K562 (cell line): ENCODE results near the gene TMEM41B. TPM values are rescaled to one million over a fixed set of nuclear protein-coding genes. Genes with fewer than 3 reads are reported as not detected.

Experiments used
- ATAC-seq: fragments of 200-7000 bp; cut with Tn5 transposase; 3 replicates; pipeline ENCODE4 v1.9.1; 2020; ENCODE audit warnings: moderate library complexity
- BruUV-seq: library from RNA; stranded (reverse); fragments of 400-500 nt; replicated peaks from 2 replicates; lab custom pipeline; 2021; lab: Mats Ljungman, UMichigan
- CTCF ChIA-PET: fragments of 300-600 bp; formaldehyde crosslinking; extraction: SDS; loops from one replicate; lab custom pipeline; 2021; ENCODE audit warnings: low intra/inter-chr PET ratio; lab: Yijun Ruan, JAX
- POLR2A ChIA-PET: fragments of 300-600, 350-650 bp; sonication (Branson Sonifier 250); formaldehyde crosslinking; extraction: SDS; loops from one replicate; lab custom pipeline; 2021; ENCODE audit warnings: antibody characterized with exemption, inconsistent platforms; lab: Yijun Ruan, JAX
- DNase-seq, 4 experiments: peaks; one replicate each; pipeline versions ENCODE4 v3.0.0 to v3.0.0-alpha.2; 2011 to 2018; ENCODE audit warnings: low spot score in 3 of 4, mixed read lengths in 3 of 4; ENCODE audit errors: extremely low read depth in 1 of 4
- FAIRE-seq: peaks from 2 replicates; lab custom pipeline; 2011; peaks lifted over from hg19 to GRCh38; lab: Jason Lieb, UNC
- H2AFZ ChIP-seq: 2 replicates; pipeline ENCODE4 v1.6.0; 2011; ENCODE audit warnings: low read depth, low read length, control low read depth, inconsistent platforms
- H3K27ac ChIP-seq: fragments of 200-600 bp; 3 replicates; pipeline ENCODE4 v1.8.0; 2011; ENCODE audit warnings: low read depth, mild to moderate bottlenecking, control low read depth, inconsistent platforms, low read length, moderate library complexity, mixed read lengths; ENCODE audit errors: extremely low read depth
- H3K27me3 ChIP-seq, 2 experiments: fragments of 300-600 bp in 1 of 2; 2 replicates in 1 of 2; 3 replicates in 1 of 2; pipeline versions ENCODE4 v1.6.0 to v1.8.0; 2011; ENCODE audit warnings: inconsistent platforms in 2 of 2, low read length in 2 of 2, mild to moderate bottlenecking in 1 of 2, mixed read lengths in 1 of 2, moderate library complexity in 1 of 2; ENCODE audit not compliant: control insufficient read depth in 2 of 2, insufficient read depth in 2 of 2
- H3K36me3 ChIP-seq: fragments of 300-600 bp; 3 replicates; pipeline ENCODE4 v1.8.0; 2011; ENCODE audit warnings: mild to moderate bottlenecking, low read length, inconsistent platforms; ENCODE audit not compliant: control insufficient read depth, insufficient read depth
- H3K4me1 ChIP-seq, 2 experiments: fragments of 200-600 bp in 1 of 2; replicated peaks in 1 of 2; 2 replicates in 1 of 2; 3 replicates in 1 of 2; pipeline versions ENCODE4 v1.5.1 to v1.8.0; 2011; ENCODE audit warnings: inconsistent platforms in 2 of 2, low read length in 2 of 2, mild to moderate bottlenecking in 1 of 2, mixed read lengths in 1 of 2, moderate library complexity in 1 of 2; ENCODE audit not compliant: control insufficient read depth in 2 of 2, insufficient read depth in 2 of 2
- H3K4me2 ChIP-seq: 2 replicates; pipeline ENCODE4 v1.6.1; 2011; ENCODE audit warnings: low read length, control low read depth, inconsistent platforms, mixed read lengths; ENCODE audit not compliant: insufficient read depth
- H3K4me3 ChIP-seq: fragments of 200-600 bp; sonication (generic), shearing (Covaris generic); 2 replicates; pipeline ENCODE4 v1.5.1; 2016; ENCODE audit warnings: control low read depth, inconsistent platforms
- H3K79me2 ChIP-seq: fragments of 200-600 bp; 3 replicates; pipeline ENCODE4 v1.8.0; 2011; ENCODE audit warnings: low read length, inconsistent platforms; ENCODE audit not compliant: control insufficient read depth, insufficient read depth
- H3K9ac ChIP-seq, 2 experiments: 2 replicates each; pipeline versions ENCODE4 v1.6.0 to v1.6.1; 2011; ENCODE audit warnings: low read depth in 2 of 2, low read length in 2 of 2, control low read depth in 1 of 2, inconsistent platforms in 1 of 2, mild to moderate bottlenecking in 1 of 2, mixed read lengths in 1 of 2; ENCODE audit not compliant: insufficient read depth in 1 of 2
- H3K9me1 ChIP-seq: one replicate; pipeline ENCODE4 v1.6.0; 2011; ENCODE audit warnings: inconsistent platforms, mild to moderate bottlenecking, low read length, moderate library complexity; ENCODE audit not compliant: control insufficient read depth, insufficient read depth
- H3K9me3 ChIP-seq: replicated peaks from 2 replicates; pipeline ENCODE4 v1.5.1; 2011; ENCODE audit warnings: low read depth, low read length, inconsistent platforms; ENCODE audit not compliant: control insufficient read depth, insufficient read depth
- H4K20me1 ChIP-seq: replicated peaks from 2 replicates; pipeline ENCODE4 v1.6.1; 2011; ENCODE audit warnings: low read length, inconsistent platforms, mixed read lengths; ENCODE audit not compliant: control insufficient read depth, insufficient read depth
- DPF2 ChIP-seq: fragments of 450-650 bp; IDR thresholded peaks from 2 replicates; pipeline ENCODE4 v1.6.1; 2016
- GTF2F1 ChIP-seq: IDR thresholded peaks from 2 replicates; pipeline ENCODE4 v1.6.1; 2011; ENCODE audit warnings: low read depth, low read length, improper control_type of control experiment
- HNRNPL ChIP-seq: fragments of 200-400 bp; formaldehyde crosslinking; IDR thresholded peaks from 2 replicates; pipeline ENCODE4 v1.6.1; 2017; ENCODE audit warnings: low read depth, mild to moderate bottlenecking, low read length
- MXD1 ChIP-seq: fragments of 250-450 bp; sonication (Bioruptor Pico); IDR thresholded peaks from 2 replicates; pipeline ENCODE4 v1.8.0; 2021; ENCODE audit warnings: borderline replicate concordance, mild to moderate bottlenecking, moderate library complexity; ENCODE audit not compliant: poor library complexity, severe bottlenecking
- SMARCA4 ChIP-seq: fragments of 450-650 bp; IDR thresholded peaks from 2 replicates; pipeline ENCODE4 v1.6.1; 2016
- SNAPC5 ChIP-seq: fragments of 250-450 bp; sonication (Bioruptor Pico); IDR thresholded peaks from 2 replicates; pipeline ENCODE4 v1.8.0; 2021; ENCODE audit warnings: moderate library complexity, mild to moderate bottlenecking, inconsistent platforms
- YY1 ChIP-seq, 3 experiments: IDR thresholded peaks; 2 replicates each; pipeline ENCODE4 v1.6.1; 2011; ENCODE audit warnings: low read length in 2 of 3, mild to moderate bottlenecking in 2 of 3, moderate library complexity in 2 of 3, borderline replicate concordance in 1 of 3, control low read depth in 1 of 3, low read depth in 1 of 3; ENCODE audit not compliant: insufficient read depth in 3 of 3, insufficient replicate concordance in 2 of 3, control insufficient read depth in 1 of 3, insufficient read length in 1 of 3; ENCODE audit errors: extremely low read depth in 1 of 3
- ZFPM2 ChIP-seq: fragments of 250-450 bp; sonication (Bioruptor Pico); IDR thresholded peaks from 2 replicates; pipeline ENCODE4 v1.5.1; 2022; ENCODE audit warnings: mild to moderate bottlenecking
- ZNF280B ChIP-seq: fragments of 250-450 bp; sonication (Bioruptor Pico); IDR thresholded peaks from 2 replicates; pipeline ENCODE4 v1.5.1; 2021; ENCODE audit warnings: mild to moderate bottlenecking
- ZNF592 ChIP-seq: fragments of 450-650 bp; IDR thresholded peaks from 2 replicates; pipeline ENCODE4 v1.6.1; 2017; ENCODE audit warnings: antibody characterized with exemption, mild to moderate bottlenecking
- ZNF695 ChIP-seq: fragments of 450-650 bp; formaldehyde crosslinking; IDR thresholded peaks from 2 replicates; pipeline ENCODE4 v1.4.0; 2020; ENCODE audit warnings: mild to moderate bottlenecking, moderate library complexity
- ZNF780A ChIP-seq: fragments of 250-450 bp; sonication (Bioruptor Pico); IDR thresholded peaks from 2 replicates; pipeline ENCODE4 v1.5.0; 2021; ENCODE audit warnings: mild to moderate bottlenecking
- WGBS: fragments of 100-300 bp; shearing (Covaris generic); methylation state at CpG from one replicate; pipeline ENCODE4 v1.1.6; 2016; ENCODE audit warnings: low coverage, mixed read lengths; ENCODE audit not compliant: insufficient coverage; ENCODE audit errors: missing lambda C conversion rate; 5-methylcytosine and 5-hydroxymethylcytosine counted together
- in situ Hi-C: fragments of 300-500 bp; cut with MboI; formaldehyde crosslinking; loops from 4 replicates; pipeline ENCODE4 v1.15.0; 2018; ENCODE audit warnings: inconsistent platforms, mixed read lengths
- intact Hi-C: fragments of 100-400 bp; cut with micrococcal nuclease; formaldehyde crosslinking; loops from 2 replicates; pipeline ENCODE4 v1.14.2; 2022
- polyA plus RNA-seq, 8 experiments: library from polyadenylated mRNA; depleted of rRNA in 4 of 8; stranded (reverse) in 5 of 8; unstranded in 3 of 8; fragments of >200 nt; fragmentation: Nextera tagmentation in 2 of 8; fragmentation: Illumina TruSeq in 1 of 8; extraction: Ambion mirVana in 2 of 8; extraction: Trizol in 1 of 8; gene quantifications; 2 replicates each; pipeline versions ENCODE4 v1.2.1 to v1.2.3, GENCODE V29; 2011 to 2014; ENCODE audit warnings: inconsistent platforms in 1 of 8, missing spikeins in 1 of 8
- total RNA-seq, 7 experiments: library from RNA; depleted of rRNA in 6 of 7; stranded (reverse); fragments of >200 nt in 6 of 7; fragmentation: Illumina TruSeq in 2 of 7; extraction: Trizol in 2 of 7; gene quantifications; 2 replicates each; pipeline versions ENCODE4 v1.2.1 to v1.2.3, GENCODE V29; 2011 to 2021; ENCODE audit warnings: low replicate concordance in 1 of 7
- TF ChIP-seq, protein P1 (sequence below): IDR thresholded peaks from 2 replicates; pipeline ENCODE4 v1.6.1; 2012; ENCODE audit warnings: low read depth, low read length, improper control_type of control experiment, borderline replicate concordance

TMEM41B gene
- total and polyA plus RNA-seq, 9 of the 15 experiments (the other 6 are each of a cell fraction or from before 2014, with no cell fraction given) = 17.1 to 89.6 (median 48.7) TPM

DNA sequence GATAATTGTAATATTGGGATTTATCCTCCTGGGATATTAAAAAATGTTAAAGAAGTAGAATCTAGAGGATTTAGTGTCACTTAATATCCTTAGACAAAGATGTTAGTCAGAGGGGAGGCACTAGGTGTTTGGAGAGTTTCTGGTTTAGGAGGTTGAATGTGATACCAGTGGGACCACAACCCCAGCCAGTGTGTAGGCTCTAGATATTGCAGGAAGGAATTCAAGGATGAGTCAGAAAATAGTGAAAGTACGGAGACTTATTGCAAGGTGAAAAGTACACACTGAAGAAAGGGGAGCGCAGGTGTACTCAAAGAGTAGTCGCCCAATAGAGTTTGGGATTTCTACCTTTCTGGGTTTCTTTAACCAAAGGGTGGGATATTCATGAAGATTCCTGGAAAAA lies 5.7 kb upstream of the TMEM41B start:
- BruUV-seq = no TSS peak
- Histone ChIP-seq H3K27ac (peak overlapping the region; percentile 64; the same call in 1 of the 3 replicates), H3K4me3 (no peak overlapping the region), H3K4me1 (peaks cover 9 to 27% of the 10 kb centered on the region in 2 experiments; a peak in 3 of 5 replicates), H3K79me2 (peaks cover 3% of the 10 kb centered on the region; the same call in 1 of the 3 replicates), H3K36me3 (no peaks in the 10 kb centered on the region), H2AFZ (peak overlapping the region; percentile 90), H3K27me3 (no peaks in the 10 kb centered on the region), H3K9me1 (no peaks in the 10 kb centered on the region), H4K20me1 (no peaks in the 10 kb centered on the region), H3K9ac (peak overlapping the region in 1 of 2 experiments; percentile 39; a peak in 1 of 4 replicates), H3K9me3 (no peaks in the 10 kb centered on the region), H3K4me2 (no peak overlapping the region; the same call in 1 of the 2 replicates)
- intact Hi-C loops = no loop called here
- ChIA-PET POLR2A (no interaction called here), CTCF (no interaction called here)
- DNase-seq (peak in 2 of 4 experiments; percentile 35 to 55), ATAC-seq (peak; percentile 48), FAIRE-seq (no peak)
- 69% methylated on average over 3 of the region's 3 CpGs for WGBS
- in situ Hi-C loops = no loop called here
- TF ChIP-seq ZFPM2 (CRISPR knock-in tag) (no peak), ZNF695 (CRISPR knock-in tag) (no peak), SMARCA4 (peak; percentile 58), DPF2 (0 out of 2 replicates have a peak, but pooled peaks have one; percentile 18), YY1 (IDR thresholded peaks at IDR 0.05; ENCODE audit: borderline replicate concordance in 1 of 3, control insufficient read depth in 1 of 3, extremely low read depth in 1 of 3, insufficient read depth in 3 of 3, insufficient read length in 1 of 3, insufficient replicate concordance in 2 of 3, low read depth in 1 of 3, low read length in 2 of 3) (no peak), GTF2F1 (no peak), MXD1 (no peak), SNAPC5 (CRISPR knock-in tag) (no peak), ZNF780A (CRISPR knock-in tag) (no peak), HNRNPL (no peak), ZNF280B (CRISPR knock-in tag) (no peak), ZNF592 (no peak)
- TF ChIP-seq, protein P1, sequence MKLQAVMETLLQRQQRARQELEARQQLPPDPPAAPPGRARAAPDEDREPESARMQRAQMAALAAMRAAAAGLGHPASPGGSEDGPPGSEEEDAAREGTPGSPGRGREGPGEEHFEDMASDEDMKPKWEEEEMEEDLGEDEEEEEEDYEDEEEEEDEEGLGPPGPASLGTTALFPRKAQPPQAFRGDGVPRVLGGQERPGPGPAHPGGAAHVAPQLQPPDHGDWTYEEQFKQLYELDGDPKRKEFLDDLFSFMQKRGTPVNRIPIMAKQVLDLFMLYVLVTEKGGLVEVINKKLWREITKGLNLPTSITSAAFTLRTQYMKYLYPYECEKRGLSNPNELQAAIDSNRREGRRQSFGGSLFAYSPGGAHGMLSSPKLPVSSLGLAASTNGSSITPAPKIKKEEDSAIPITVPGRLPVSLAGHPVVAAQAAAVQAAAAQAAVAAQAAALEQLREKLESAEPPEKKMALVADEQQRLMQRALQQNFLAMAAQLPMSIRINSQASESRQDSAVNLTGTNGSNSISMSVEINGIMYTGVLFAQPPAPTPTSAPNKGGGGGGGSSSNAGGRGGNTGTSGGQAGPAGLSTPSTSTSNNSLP = no peak
